Stimulated activated CD8-positive, alpha-beta memory T cell treated with anti-CD3 and anti-CD28 coated beads, Interleukin-12 subunit alpha, Interleukin-12 subunit beta, amount 100 ng/mL, for 1 hour (primary cell): ENCODE results near the gene CRAT.

Source experiments
- DNase-seq: peaks from one replicate; pipeline ENCODE4 v3.0.0-alpha.2; 2020; ENCODE audit warnings: low read depth

Gene CRAT

GRCh38 chr9:129060991-129061390 lies 49.6 kb downstream of the CRAT start:
- DNase-seq: no peak

- no peak for DNase-seq
Observed at GRCh38 chr9:129059796-129060785, 50.5 kb downstream of the CRAT start.

- DNase-seq: no peak
Observed at GRCh38 chr9:129058965-129059795, 51.4 kb downstream of the CRAT start.

DNA sequence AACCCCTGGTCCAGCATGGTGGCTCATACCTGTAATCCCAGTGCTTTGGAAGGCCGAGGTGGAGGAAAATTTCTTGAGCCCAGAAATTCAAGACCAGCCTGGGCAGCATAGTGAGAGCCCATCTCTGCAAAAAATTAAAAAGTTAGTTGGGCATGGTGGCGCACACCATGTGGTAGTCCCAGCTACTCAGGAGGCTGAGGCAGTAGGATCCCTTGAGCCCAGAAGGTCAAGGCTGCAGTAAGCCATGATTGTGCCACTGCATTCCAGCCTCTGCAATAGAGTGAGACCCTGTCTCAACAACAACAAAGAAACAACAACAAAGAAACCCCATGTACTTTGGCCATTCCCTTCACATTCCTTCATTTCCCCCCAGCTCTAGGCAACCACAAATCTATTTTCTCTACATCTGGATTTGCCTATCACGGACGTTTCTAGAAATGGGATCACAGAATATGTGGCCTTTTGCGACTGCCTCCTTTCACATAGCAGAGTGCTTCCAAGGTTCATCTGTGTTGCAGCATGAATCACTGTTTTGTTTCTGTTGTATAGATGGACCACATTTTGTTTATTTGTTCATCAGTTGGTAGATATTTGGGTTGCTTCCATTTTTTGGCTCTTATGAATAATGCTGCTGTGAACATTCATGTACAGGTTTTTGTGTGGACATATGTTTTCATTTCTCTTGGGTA lies 56.3 kb downstream of the CRAT start:
- DNase-seq: no peak

DNA sequence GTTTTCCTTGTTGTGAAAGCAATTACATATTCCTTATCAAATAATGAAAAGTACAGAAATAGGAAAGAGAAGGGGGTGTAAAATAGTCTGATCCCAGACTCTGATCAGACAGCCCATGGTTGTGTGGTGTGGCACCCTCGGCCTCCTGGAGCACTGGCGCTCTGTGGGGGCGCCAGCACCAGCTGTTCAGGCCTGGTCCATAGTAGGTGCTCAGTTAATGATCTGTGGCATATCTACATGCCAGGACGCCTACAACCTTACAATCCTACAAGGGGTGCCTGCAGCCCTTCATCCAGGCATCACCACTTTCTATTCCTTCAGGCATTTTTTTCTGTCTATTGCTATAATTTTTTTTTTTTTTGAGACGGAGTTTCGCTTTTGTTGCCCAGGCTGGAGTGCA lies 57.6 kb downstream of the CRAT start:
- no peak for DNase-seq

DNA sequence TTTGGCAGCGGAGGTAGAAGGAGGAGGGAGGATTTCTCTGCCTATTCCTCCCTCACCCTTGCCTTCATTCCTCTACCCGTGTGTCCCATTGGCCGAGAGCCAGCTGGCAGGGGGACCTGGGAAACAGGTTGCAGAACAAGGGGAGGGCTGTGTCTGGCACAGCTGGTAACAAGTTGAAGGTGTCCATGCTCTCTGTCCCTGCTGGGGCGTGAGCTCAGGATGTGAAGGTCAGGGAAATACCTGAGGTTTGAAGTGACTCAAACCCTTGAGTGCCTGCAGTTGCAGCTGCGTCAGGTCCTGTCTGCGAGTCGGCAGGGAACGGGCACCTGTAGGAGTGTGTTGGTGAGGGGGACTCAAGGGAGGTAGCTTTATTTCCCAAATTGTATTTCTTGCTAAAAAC lies 58.0 kb downstream of the CRAT start:
- DNase-seq: no peak
